ENCODE results near the gene NSMCE4A.
"Not testable (repeated sequence)": the region's sequence is repeated elsewhere in the genome, so short reads cannot be mapped to it uniquely, and the experiment has no call there.

DNA sequence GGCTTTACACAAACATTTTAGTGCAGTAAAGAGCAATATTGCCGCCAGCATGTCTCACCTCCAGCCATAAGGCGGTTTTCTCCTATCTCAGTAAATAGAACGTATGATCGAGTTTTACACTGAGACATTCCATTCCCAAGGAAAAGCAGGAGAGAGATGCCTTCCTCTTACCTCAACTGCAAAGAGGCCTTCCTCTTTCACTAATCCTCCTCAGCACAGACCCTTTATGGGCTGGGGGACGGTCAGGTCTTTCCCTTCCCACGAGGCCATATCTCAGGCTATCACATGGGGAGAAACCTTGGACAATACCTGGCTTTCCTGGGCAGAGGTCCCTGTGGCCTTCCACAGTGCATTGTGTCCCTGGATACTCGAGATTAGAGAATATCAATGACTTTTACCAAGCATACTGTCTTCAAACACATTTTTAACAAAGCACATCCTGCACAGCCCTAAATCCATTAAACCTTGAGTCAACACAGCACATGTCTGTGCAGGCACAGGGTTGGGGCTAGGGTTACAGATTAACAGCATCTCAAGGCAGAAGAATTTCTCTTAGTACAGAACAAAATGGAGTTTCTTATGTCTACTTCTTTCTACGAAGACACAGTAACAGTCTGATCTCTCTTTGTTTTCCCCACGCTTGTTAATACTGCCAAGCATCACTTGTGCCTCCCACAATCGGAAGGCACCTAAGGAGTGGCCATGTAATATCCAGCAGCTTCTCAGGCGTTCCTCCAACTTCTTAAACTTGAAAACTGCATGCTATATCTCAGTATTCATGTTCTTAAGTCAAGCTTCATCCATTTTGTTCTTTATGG lies 44.5 kb downstream of the NSMCE4A start:
- TF ChIP-seq CTCF (IDR thresholded peaks at IDR 0.05); EZH2 (IDR thresholded peaks at IDR 0.05; ENCODE audit: borderline replicate concordance, insufficient read depth, low read depth, low read length, poor library complexity, severe bottlenecking): not testable (repeated sequence)

Measured in B cell (primary cell).